GM12891 (cell line): ENCODE measurements around the gene PLEKHJ1.

Source experiments
- DNase-seq: peaks from one replicate; pipeline ENCODE4 v3.0.0; 2011; ENCODE audit warnings: low spot score; ENCODE audit not compliant: insufficient read length
- FAIRE-seq: peaks from 2 replicates; lab custom pipeline; 2011; peaks lifted over from hg19 to GRCh38; lab: Jason Lieb, UNC
- PAX5 ChIP-seq: IDR thresholded peaks from 2 replicates; pipeline ENCODE4 v1.6.1; 2011; ENCODE audit warnings: low read length, moderate library complexity, mild to moderate bottlenecking; ENCODE audit not compliant: insufficient read depth, severe bottlenecking
- POLR2A ChIP-seq: IDR thresholded peaks from 2 replicates; pipeline ENCODE4 v1.6.1; 2011; ENCODE audit warnings: low read depth, low read length, control low read depth
- POLR2AphosphoS5 ChIP-seq: IDR thresholded peaks from 2 replicates; pipeline ENCODE4 v1.6.1; 2011; ENCODE audit warnings: low read depth, low read length, control low read depth
- POU2F2 ChIP-seq: IDR thresholded peaks from 2 replicates; pipeline ENCODE4 v1.6.1; 2011; ENCODE audit warnings: low read depth, mild to moderate bottlenecking, control low read depth, low read length, moderate library complexity
- SPI1 ChIP-seq: IDR thresholded peaks from 2 replicates; pipeline ENCODE4 v1.6.1; 2011; ENCODE audit warnings: low read depth, low read length, control low read depth
- TAF1 ChIP-seq: IDR thresholded peaks from 2 replicates; pipeline ENCODE4 v1.6.1; 2011; ENCODE audit warnings: low read depth, low read length, control low read depth

The PLEKHJ1 gene

GRCh38 chr19:2228157-2229030 lies 7.7 kb downstream of the PLEKHJ1 start:
- DNase-seq = no peak
- no peak for TF ChIP-seq SPI1
- TF ChIP-seq POLR2AphosphoS5 = peak; percentile 36
- no peak for FAIRE-seq

- peak; percentile 76 for FAIRE-seq
- DNase-seq = peak; percentile 88
- TF ChIP-seq POLR2AphosphoS5 (no peak), SPI1 (peak; percentile 91), POLR2A (no peak), PAX5 (no peak), POU2F2 (no peak), TAF1 (no peak)
These were observed 8.5 kb downstream of the PLEKHJ1 start for GRCh38 chr19:2227415-2228156.

- TF ChIP-seq POLR2A (no peak), TAF1 (no peak), PAX5 (no peak), SPI1 (no peak), POU2F2 (no peak), POLR2AphosphoS5 (no peak)
- FAIRE-seq = no peak
- no peak for DNase-seq
These were observed 9.2 kb downstream of the PLEKHJ1 start for GRCh38 chr19:2226840-2227360.

- no peak for TF ChIP-seq POU2F2
- no peak for TF ChIP-seq TAF1
- no peak for TF ChIP-seq POLR2AphosphoS5
- no peak for TF ChIP-seq SPI1
- DNase-seq (no peak), FAIRE-seq (no peak)
These were observed 9.9 kb downstream of the PLEKHJ1 start for GRCh38 chr19:2226051-2226839.

- DNase-seq (no peak), FAIRE-seq (no peak)
- TF ChIP-seq POLR2AphosphoS5 (no peak), TAF1 (no peak), POU2F2 (no peak), SPI1 (no peak), PAX5 (no peak), POLR2A (no peak)
These were observed 10.6 kb downstream of the PLEKHJ1 start for GRCh38 chr19:2225415-2226050.

GRCh38 chr19:2224754-2225349 lies 11.3 kb downstream of the PLEKHJ1 start:
- TF ChIP-seq POLR2A = no peak
- TF ChIP-seq PAX5 = no peak
- no peak for TF ChIP-seq SPI1
- TF ChIP-seq POU2F2 = no peak
- no peak for TF ChIP-seq POLR2AphosphoS5
- TF ChIP-seq TAF1 = no peak
- FAIRE-seq (no peak), DNase-seq (no peak)

GRCh38 chr19:2223959-2224358 lies 12.2 kb downstream of the PLEKHJ1 start:
- DNase-seq (no peak), FAIRE-seq (peak; percentile 71)
- TF ChIP-seq POU2F2 = no peak
- TF ChIP-seq POLR2A = no peak
- TF ChIP-seq TAF1 = no peak
- no peak for TF ChIP-seq POLR2AphosphoS5
- no peak for TF ChIP-seq PAX5
- no peak for TF ChIP-seq SPI1

GRCh38 chr19:2223391-2223790 lies 12.7 kb downstream of the PLEKHJ1 start:
- TF ChIP-seq POU2F2 = no peak
- TF ChIP-seq POLR2AphosphoS5 = no peak
- TF ChIP-seq SPI1 = no peak
- no peak for TF ChIP-seq POLR2A
- FAIRE-seq (no peak), DNase-seq (no peak)

GRCh38 chr19:2221918-2222317 lies 14.2 kb downstream of the PLEKHJ1 start:
- no peak for TF ChIP-seq PAX5
- TF ChIP-seq POLR2AphosphoS5 = no peak
- no peak for TF ChIP-seq POU2F2
- TF ChIP-seq SPI1 = no peak
- no peak for TF ChIP-seq POLR2A
- TF ChIP-seq TAF1 = no peak
- FAIRE-seq = no peak
- DNase-seq = no peak
